PC-3 (cell line): ENCODE data around the gene HAO2. TPM values are rescaled to one million over a fixed set of nuclear protein-coding genes. Genes with fewer than 3 reads are reported as not detected.

ENCODE experiments used
- ATAC-seq: fragments of 200-7000 bp; cut with Tn5 transposase; 2 replicates; pipeline ENCODE4 v1.9.1; 2020; ENCODE audit warnings: mild to moderate bottlenecking, moderate library complexity
- BruUV-seq: library from RNA; stranded (reverse); fragments of 400-500 nt; replicated peaks from 2 replicates; lab custom pipeline; 2021; lab: Mats Ljungman, UMichigan
- CTCF ChIA-PET: fragments of 300-600 bp; sonication (Branson Sonifier 250); formaldehyde crosslinking; loops from one replicate; lab custom pipeline; 2022; ENCODE audit warnings: antibody characterized with exemption; lab: Charles Lee
- POLR2A ChIA-PET: fragments of 300-600 bp; sonication (Branson Sonifier 250); formaldehyde crosslinking; loops from one replicate; lab custom pipeline; 2022; ENCODE audit warnings: antibody characterized with exemption; ENCODE audit not compliant: unreplicated experiment; lab: Charles Lee
- DNase-seq: peaks from one replicate; pipeline ENCODE4 v3.0.0-alpha.2; 2015
- H2AFZ ChIP-seq: fragments of 300-600 bp; sonication (generic); 2 replicates; pipeline ENCODE4 v1.6.0; 2016; ENCODE audit warnings: antibody characterized with exemption, low read length
- H3F3A ChIP-seq: fragments of 300-600 bp; sonication (generic); one replicate; pipeline ENCODE4 v1.6.0; 2017; ENCODE audit warnings: antibody characterized with exemption, low read length, control low read depth, mild to moderate bottlenecking; ENCODE audit not compliant: unreplicated experiment
- H3K27ac ChIP-seq: fragments of 300-600 bp; sonication (generic); 2 replicates; pipeline ENCODE4 v1.5.1; 2016; ENCODE audit warnings: mild to moderate bottlenecking, low read length
- H3K27me3 ChIP-seq: fragments of 300-600 bp; sonication (generic); 2 replicates; pipeline ENCODE4 v1.6.1; 2016; ENCODE audit warnings: low read length, mixed read lengths
- H3K36me3 ChIP-seq: fragments of 300-600 bp; sonication (generic); 2 replicates; pipeline ENCODE4 v1.6.1; 2016; ENCODE audit warnings: low read depth, mixed run types, low read length, mixed read lengths
- H3K4me1 ChIP-seq: fragments of 300-600 bp; sonication (generic); 2 replicates; pipeline ENCODE4 v1.5.1; 2016; ENCODE audit warnings: low read length; ENCODE audit not compliant: insufficient read depth
- H3K4me2 ChIP-seq: fragments of 300-600 bp; sonication (generic); 2 replicates; pipeline ENCODE4 v1.6.0; 2016; ENCODE audit warnings: low read length
- H3K4me3 ChIP-seq: fragments of 300-600 bp; sonication (generic); 2 replicates; pipeline ENCODE4 v1.5.1; 2016; ENCODE audit warnings: mild to moderate bottlenecking, low read length, mixed read lengths
- H3K79me2 ChIP-seq: fragments of 300-600 bp; sonication (generic); 2 replicates; pipeline ENCODE4 v1.6.1; 2017; ENCODE audit warnings: low read length, mixed read lengths
- H3K9ac ChIP-seq: fragments of 300-600 bp; sonication (generic); 2 replicates; pipeline ENCODE4 v1.6.0; 2016; ENCODE audit warnings: mild to moderate bottlenecking, low read length
- H3K9me2 ChIP-seq: fragments of 300-600 bp; sonication (generic); replicated peaks from 2 replicates; pipeline ENCODE4 v1.6.1; 2016; ENCODE audit warnings: mixed run types, low read length, mixed read lengths
- H3K9me3 ChIP-seq: fragments of 300-600 bp; sonication (generic); 2 replicates; pipeline ENCODE4 v1.6.1; 2016; ENCODE audit warnings: low read length, mixed read lengths
- H4K20me1 ChIP-seq: fragments of 300-600 bp; sonication (generic); 2 replicates; pipeline ENCODE4 v1.6.1; 2016; ENCODE audit warnings: low read length, mixed read lengths
- EZH2 ChIP-seq: fragments of 300-600 bp; sonication (generic); IDR thresholded peaks from one replicate; pipeline ENCODE4 v1.6.1; 2017; ENCODE audit warnings: antibody characterized with exemption, mild to moderate bottlenecking, low read length; ENCODE audit not compliant: unreplicated experiment
- EZH2phosphoT487 ChIP-seq: fragments of 300-600 bp; sonication (generic); IDR thresholded peaks from 2 replicates; pipeline ENCODE4 v1.6.1; 2018; ENCODE audit warnings: mild to moderate bottlenecking, antibody characterized with exemption, low read length, borderline replicate concordance
- intact Hi-C: fragments of 100-400 bp; cut with micrococcal nuclease; formaldehyde crosslinking; loops from 2 replicates; pipeline ENCODE4 v1.9.0; 2023
- total RNA-seq: library from RNA; depleted of rRNA; stranded (reverse); fragments of >200 nt; gene quantifications from 2 replicates; pipeline ENCODE4 v1.2.3, GENCODE V29; 2014
- TF ChIP-seq, protein P1 (sequence below): fragments of 300-600 bp; sonication (generic); conservative IDR thresholded peaks from 2 replicates; pipeline ENCODE4 v1.5.1; 2017; ENCODE audit warnings: antibody characterized with exemption, low read depth, mild to moderate bottlenecking, low read length

HAO2 gene
- total RNA-seq, 1 experiment from 2014 or later: not detected

- no peak overlapping the region for H3K4me3 ChIP-seq
- intact Hi-C loops: loop anchor here (5.0 kb wide), 1 partner anchor 104 kb away; no protein-coding TSS in a partner anchor
- H3K36me3 ChIP-seq: no peaks in the 10 kb centered on the region
- DNase-seq (peak; percentile 78), ATAC-seq (peak; percentile 73)
- H4K20me1 ChIP-seq: no peaks in the 10 kb centered on the region
- no peak for TF ChIP-seq EZH2
- no peak for TF ChIP-seq EZH2phosphoT487
- TF ChIP-seq, protein P1, sequence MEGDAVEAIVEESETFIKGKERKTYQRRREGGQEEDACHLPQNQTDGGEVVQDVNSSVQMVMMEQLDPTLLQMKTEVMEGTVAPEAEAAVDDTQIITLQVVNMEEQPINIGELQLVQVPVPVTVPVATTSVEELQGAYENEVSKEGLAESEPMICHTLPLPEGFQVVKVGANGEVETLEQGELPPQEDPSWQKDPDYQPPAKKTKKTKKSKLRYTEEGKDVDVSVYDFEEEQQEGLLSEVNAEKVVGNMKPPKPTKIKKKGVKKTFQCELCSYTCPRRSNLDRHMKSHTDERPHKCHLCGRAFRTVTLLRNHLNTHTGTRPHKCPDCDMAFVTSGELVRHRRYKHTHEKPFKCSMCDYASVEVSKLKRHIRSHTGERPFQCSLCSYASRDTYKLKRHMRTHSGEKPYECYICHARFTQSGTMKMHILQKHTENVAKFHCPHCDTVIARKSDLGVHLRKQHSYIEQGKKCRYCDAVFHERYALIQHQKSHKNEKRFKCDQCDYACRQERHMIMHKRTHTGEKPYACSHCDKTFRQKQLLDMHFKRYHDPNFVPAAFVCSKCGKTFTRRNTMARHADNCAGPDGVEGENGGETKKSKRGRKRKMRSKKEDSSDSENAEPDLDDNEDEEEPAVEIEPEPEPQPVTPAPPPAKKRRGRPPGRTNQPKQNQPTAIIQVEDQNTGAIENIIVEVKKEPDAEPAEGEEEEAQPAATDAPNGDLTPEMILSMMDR: no peak
- no peak overlapping the region for H2AFZ ChIP-seq
- CTCF ChIA-PET: interaction anchor here (0.7 kb wide), 1 partner anchor 103 kb away, joined by 3 read pairs; no protein-coding TSS in a partner anchor
- H3K27ac ChIP-seq: peak overlapping the region; percentile 26; the same call in 1 of the 2 replicates
- H3K9ac ChIP-seq: no peak overlapping the region
- H3F3A ChIP-seq: no peaks in the 10 kb centered on the region
- no TSS peak for BruUV-seq
- H3K27me3 ChIP-seq: peaks cover 15% of the 10 kb centered on the region
- no peaks in the 10 kb centered on the region for H3K79me2 ChIP-seq
- no peaks in the 10 kb centered on the region for H3K9me2 ChIP-seq
- H3K9me3 ChIP-seq: no peaks in the 10 kb centered on the region
- H3K4me1 ChIP-seq: peaks cover 25% of the 10 kb centered on the region
- POLR2A ChIA-PET: interaction anchor here (0.6 kb wide), 1 partner anchor 205 kb away, joined by 3 read pairs; no protein-coding TSS in a partner anchor
- peak overlapping the region; percentile 52 for H3K4me2 ChIP-seq
Observed at GRCh38 chr1:119373465-119373864, 4.9 kb downstream of the HAO2 start.

- peaks cover 8% of the 10 kb centered on the region for H3K27me3 ChIP-seq
- intact Hi-C loops: loop anchor here (5.0 kb wide), 1 partner anchor 103 kb away; no protein-coding TSS in a partner anchor
- BruUV-seq: no TSS peak
- H3K4me2 ChIP-seq: peak overlapping the region; percentile 52
- DNase-seq (peak; percentile 85), ATAC-seq (peak; percentile 56)
- no peaks in the 10 kb centered on the region for H3F3A ChIP-seq
- no peaks in the 10 kb centered on the region for H3K9me3 ChIP-seq
- H3K9ac ChIP-seq: no peak overlapping the region
- H3K4me3 ChIP-seq: no peak overlapping the region
- ChIA-PET CTCF (no interaction called here), POLR2A (no interaction called here)
- peaks cover 25% of the 10 kb centered on the region for H3K4me1 ChIP-seq
- TF ChIP-seq EZH2: no peak
- TF ChIP-seq, protein P1: no peak
- no peak for TF ChIP-seq EZH2phosphoT487
- H2AFZ ChIP-seq: peak overlapping the region; percentile 18; the same call in 1 of the 2 replicates
- H3K36me3 ChIP-seq: no peaks in the 10 kb centered on the region
- no peaks in the 10 kb centered on the region for H3K9me2 ChIP-seq
- H4K20me1 ChIP-seq: no peaks in the 10 kb centered on the region
- H3K79me2 ChIP-seq: no peaks in the 10 kb centered on the region
- H3K27ac ChIP-seq: peak overlapping the region; percentile 31
Observed at GRCh38 chr1:119374208-119374874, 5.8 kb downstream of the HAO2 start.

GRCh38 chr1:119375366-119375765 is 6.8 kb downstream of the HAO2 start:
- no peaks in the 10 kb centered on the region for H3K36me3 ChIP-seq
- no peak for DNase-seq
- intact Hi-C loops: no loop called here
- peaks cover 25% of the 10 kb centered on the region for H3K4me1 ChIP-seq
- H3K9me2 ChIP-seq: no peaks in the 10 kb centered on the region
- no peaks in the 10 kb centered on the region for H3K9me3 ChIP-seq
- ATAC-seq: no peak
- ChIA-PET POLR2A (no interaction called here), CTCF (no interaction called here)
- no peak overlapping the region for H3K4me2 ChIP-seq
- no peaks in the 10 kb centered on the region for H3K27me3 ChIP-seq
- H3K27ac ChIP-seq: no peak overlapping the region
- H3K9ac ChIP-seq: no peak overlapping the region
- no peak overlapping the region for H2AFZ ChIP-seq
- no peaks in the 10 kb centered on the region for H3F3A ChIP-seq
- H3K4me3 ChIP-seq: no peak overlapping the region
- BruUV-seq: no TSS peak
- H4K20me1 ChIP-seq: no peaks in the 10 kb centered on the region
- TF ChIP-seq EZH2: no peak
- TF ChIP-seq EZH2phosphoT487: no peak
- no peaks in the 10 kb centered on the region for H3K79me2 ChIP-seq
